Right atrium auricular region (tissue), 2 donors: ENCODE measurements around the gene DNAJB4. TPM values are rescaled to one million over a fixed set of nuclear protein-coding genes. Genes with fewer than 3 reads are reported as not detected.

Experiments
- DNase-seq: peaks from one replicate; pipeline ENCODE4 v3.0.0-alpha.2; 2019; ENCODE audit warnings: low spot score
- H3K27ac ChIP-seq, 2 donors: fragments of 200-600 bp; sonication (generic); 1 replicate in 1 of 2; 2 replicates in 1 of 2; pipeline ENCODE4 v1.5.1; 2016 to 2019
- H3K27me3 ChIP-seq, 2 donors: fragments of 200-600 bp; sonication (generic); one replicate each; pipeline versions ENCODE4 v1.5.1 to v1.6.0; 2017 to 2019
- H3K36me3 ChIP-seq: fragments of 200-600 bp; sonication (generic); one replicate; pipeline ENCODE4 v1.5.1; 2016
- H3K4me1 ChIP-seq, 2 donors: fragments of 200-600 bp; sonication (generic); one replicate each; pipeline versions ENCODE4 v1.5.1 to v1.6.0; 2017 to 2019
- H3K4me3 ChIP-seq, 2 donors: fragments of 200-600 bp; sonication (generic); 1 replicate in 1 of 2; 2 replicates in 1 of 2; pipeline ENCODE4 v1.5.1; 2017 to 2019; ENCODE audit warnings: mild to moderate bottlenecking in 1 of 2, moderate library complexity in 1 of 2
- H3K9me3 ChIP-seq, 2 donors: fragments of 200-600 bp; sonication (generic); one replicate each; pipeline ENCODE4 v1.5.1; 2019
- total RNA-seq, 2 donors: library from RNA; depleted of rRNA; stranded (reverse); fragments of >200 nt; gene quantifications; one replicate each; pipeline ENCODE4 v1.1.0, GENCODE V29; 2016
- TF ChIP-seq, protein P1 (sequence below), 2 donors: fragments of 200-600 bp; sonication (generic); IDR thresholded peaks; one replicate each; pipeline ENCODE4 v1.5.1; 2019; ENCODE audit warnings: antibody characterized with exemption in 2 of 2

The DNAJB4 gene
- total RNA-seq, result 10 to 100 TPM; 60.9 to 83.6 TPM

DNA sequence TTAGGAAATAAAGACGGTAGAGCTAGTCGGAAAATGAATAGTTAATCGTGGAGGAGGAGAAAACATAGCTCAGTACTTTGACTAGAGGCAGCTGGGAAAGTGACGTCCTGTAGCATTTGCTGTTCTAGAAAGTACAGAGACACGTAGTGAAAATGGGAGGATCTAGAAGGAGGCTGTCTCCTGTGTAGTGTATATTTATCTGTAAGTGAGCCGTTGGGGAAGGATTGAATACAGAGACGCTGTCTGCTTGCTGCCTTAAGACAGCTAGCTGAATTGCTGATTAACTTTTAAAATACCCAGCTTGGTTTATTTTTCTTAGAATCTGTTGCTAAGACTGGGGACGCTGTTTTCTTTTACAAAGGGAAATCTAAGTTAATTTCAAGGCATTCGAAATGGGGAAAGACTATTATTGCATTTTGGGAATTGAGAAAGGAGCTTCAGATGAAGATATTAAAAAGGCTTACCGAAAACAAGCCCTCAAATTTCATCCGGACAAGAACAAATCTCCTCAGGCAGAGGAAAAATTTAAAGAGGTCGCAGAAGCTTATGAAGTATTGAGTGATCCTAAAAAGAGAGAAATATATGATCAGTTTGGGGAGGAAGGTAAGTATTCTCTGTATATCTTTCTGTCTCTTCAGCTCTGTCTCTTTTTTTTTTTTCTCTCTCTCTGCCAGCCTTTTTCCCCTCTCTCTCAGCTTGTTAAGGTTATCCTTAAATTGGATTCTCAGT is at the start of gene DNAJB4:
Gene DNAJB4 (plus strand): TSS at position 221 of the 729 bp plus-strand sequence. CDS start 172 bp downstream, at position 393.
- peak within 1 kb of the TSS; percentile 93 to 94 for H3K27ac ChIP-seq
- H3K27me3 ChIP-seq, result no peaks in the 10 kb centered on the region
- H3K4me3 ChIP-seq, result peak within 1 kb of the TSS; percentile 66 to 78
- peak; percentile 80 for DNase-seq
- H3K9me3 ChIP-seq, result no peaks in the 10 kb centered on the region
- no peaks in the 10 kb centered on the region for H3K36me3 ChIP-seq
- H3K4me1 ChIP-seq, result peaks cover 0 to 39% of the 10 kb centered on the region in 2 donors
- TF ChIP-seq, protein P1, sequence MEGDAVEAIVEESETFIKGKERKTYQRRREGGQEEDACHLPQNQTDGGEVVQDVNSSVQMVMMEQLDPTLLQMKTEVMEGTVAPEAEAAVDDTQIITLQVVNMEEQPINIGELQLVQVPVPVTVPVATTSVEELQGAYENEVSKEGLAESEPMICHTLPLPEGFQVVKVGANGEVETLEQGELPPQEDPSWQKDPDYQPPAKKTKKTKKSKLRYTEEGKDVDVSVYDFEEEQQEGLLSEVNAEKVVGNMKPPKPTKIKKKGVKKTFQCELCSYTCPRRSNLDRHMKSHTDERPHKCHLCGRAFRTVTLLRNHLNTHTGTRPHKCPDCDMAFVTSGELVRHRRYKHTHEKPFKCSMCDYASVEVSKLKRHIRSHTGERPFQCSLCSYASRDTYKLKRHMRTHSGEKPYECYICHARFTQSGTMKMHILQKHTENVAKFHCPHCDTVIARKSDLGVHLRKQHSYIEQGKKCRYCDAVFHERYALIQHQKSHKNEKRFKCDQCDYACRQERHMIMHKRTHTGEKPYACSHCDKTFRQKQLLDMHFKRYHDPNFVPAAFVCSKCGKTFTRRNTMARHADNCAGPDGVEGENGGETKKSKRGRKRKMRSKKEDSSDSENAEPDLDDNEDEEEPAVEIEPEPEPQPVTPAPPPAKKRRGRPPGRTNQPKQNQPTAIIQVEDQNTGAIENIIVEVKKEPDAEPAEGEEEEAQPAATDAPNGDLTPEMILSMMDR (IDR thresholded peaks at IDR 0.05), result no peak

DNA sequence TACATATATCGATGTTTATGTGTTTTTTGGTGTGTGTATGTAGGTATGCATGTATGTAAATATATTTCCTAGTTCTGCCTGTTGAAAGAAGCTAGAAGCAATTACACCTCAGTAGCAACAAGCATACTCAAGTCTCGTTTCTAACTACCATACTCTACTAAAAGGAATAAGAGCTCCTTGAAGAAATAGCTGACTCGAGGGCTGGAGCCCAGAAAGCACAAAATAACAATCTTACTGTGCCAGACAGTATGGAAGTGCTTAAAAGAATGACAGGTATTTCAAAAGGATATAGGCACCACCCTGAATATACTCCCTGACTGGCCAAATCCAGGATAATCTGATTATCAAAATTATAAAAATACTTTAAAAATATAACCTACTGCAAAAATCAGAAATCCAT is 49.0 kb upstream of the DNAJB4 start:
- no peak overlapping the region for H3K27ac ChIP-seq
- peaks cover 84% of the 10 kb centered on the region for H3K36me3 ChIP-seq
- no peaks in the 10 kb centered on the region for H3K9me3 ChIP-seq
- DNase-seq, result no peak
- no peak overlapping the region for H3K4me3 ChIP-seq
- TF ChIP-seq, protein P1 (IDR thresholded peaks at IDR 0.05), result no peak
- no peaks in the 10 kb centered on the region for H3K4me1 ChIP-seq
- no peaks in the 10 kb centered on the region for H3K27me3 ChIP-seq

DNA sequence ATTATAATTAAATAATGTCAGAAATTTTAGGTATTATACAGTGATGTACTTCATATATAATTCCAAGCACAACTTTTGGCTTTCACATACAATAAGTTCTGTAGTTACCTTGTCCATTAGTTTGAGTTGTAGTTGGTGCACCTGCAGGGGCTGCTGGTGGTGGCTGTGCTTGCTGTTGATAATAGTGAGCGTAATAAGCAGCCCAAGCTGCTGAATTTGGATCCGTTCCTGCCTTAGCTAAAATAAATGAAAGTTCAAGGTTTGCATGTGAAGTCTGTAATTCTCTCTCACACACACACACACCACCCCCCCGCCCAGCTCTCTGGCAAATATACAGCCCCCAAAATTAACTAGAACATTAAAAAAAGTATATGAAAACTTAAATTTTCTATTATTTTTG is 48.3 kb upstream of the DNAJB4 start:
- H3K27me3 ChIP-seq, result no peaks in the 10 kb centered on the region
- H3K9me3 ChIP-seq, result no peaks in the 10 kb centered on the region
- no peak overlapping the region for H3K27ac ChIP-seq
- no peak overlapping the region for H3K4me3 ChIP-seq
- H3K36me3 ChIP-seq, result peaks cover 92% of the 10 kb centered on the region
- DNase-seq, result no peak
- no peaks in the 10 kb centered on the region for H3K4me1 ChIP-seq
- TF ChIP-seq, protein P1 (IDR thresholded peaks at IDR 0.05), result no peak

DNA sequence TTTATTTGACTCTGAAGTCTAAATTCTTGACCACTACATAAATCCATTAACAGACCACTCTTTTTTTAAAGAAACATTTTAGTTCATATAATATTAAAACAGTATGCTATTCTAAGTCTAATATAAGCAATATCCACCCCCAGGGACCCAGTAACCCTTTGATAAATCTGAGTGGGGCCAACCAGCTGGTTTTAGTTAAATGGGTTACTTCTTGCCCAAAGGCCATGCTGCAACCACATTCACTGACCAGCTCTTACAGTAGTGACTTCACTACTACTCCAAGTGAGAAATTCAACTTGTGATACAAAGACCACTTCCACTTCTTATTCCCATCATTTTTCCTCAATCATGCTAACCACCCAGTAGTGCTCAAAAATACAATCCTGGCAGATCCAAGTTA is 46.3 kb upstream of the DNAJB4 start:
- H3K36me3 ChIP-seq, result peaks cover 99% of the 10 kb centered on the region
- DNase-seq, result no peak
- no peaks in the 10 kb centered on the region for H3K9me3 ChIP-seq
- no peaks in the 10 kb centered on the region for H3K27me3 ChIP-seq
- H3K4me1 ChIP-seq, result no peaks in the 10 kb centered on the region
- no peak overlapping the region for H3K4me3 ChIP-seq
- TF ChIP-seq, protein P1 (IDR thresholded peaks at IDR 0.05), result no peak
- no peak overlapping the region for H3K27ac ChIP-seq

DNA sequence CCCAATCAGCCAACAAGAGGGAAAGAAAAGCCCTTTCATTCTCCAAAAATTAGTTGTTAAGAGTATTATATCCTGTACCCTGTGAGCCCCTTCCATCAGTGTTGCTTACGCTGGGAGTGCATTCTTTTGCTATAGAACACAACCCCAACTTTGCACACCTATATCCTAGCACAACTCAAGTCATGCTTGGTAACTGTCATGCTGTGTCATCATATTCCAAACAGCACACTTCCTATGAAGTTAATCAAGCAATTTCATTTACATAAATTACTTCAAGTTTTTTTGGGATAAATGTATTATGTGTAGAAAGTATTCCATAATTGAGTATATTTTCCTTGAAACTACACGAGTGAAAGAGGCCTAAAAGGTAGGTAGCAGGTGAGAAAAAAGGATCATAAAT is 45.9 kb upstream of the DNAJB4 start:
- Histone ChIP-seq H3K4me3 (no peak overlapping the region), H3K27me3 (no peaks in the 10 kb centered on the region), H3K27ac (no peak overlapping the region), H3K36me3 (peaks cover 100% of the 10 kb centered on the region), H3K9me3 (no peaks in the 10 kb centered on the region), H3K4me1 (no peaks in the 10 kb centered on the region)
- TF ChIP-seq, protein P1 (IDR thresholded peaks at IDR 0.05), result no peak
- no peak for DNase-seq

DNA sequence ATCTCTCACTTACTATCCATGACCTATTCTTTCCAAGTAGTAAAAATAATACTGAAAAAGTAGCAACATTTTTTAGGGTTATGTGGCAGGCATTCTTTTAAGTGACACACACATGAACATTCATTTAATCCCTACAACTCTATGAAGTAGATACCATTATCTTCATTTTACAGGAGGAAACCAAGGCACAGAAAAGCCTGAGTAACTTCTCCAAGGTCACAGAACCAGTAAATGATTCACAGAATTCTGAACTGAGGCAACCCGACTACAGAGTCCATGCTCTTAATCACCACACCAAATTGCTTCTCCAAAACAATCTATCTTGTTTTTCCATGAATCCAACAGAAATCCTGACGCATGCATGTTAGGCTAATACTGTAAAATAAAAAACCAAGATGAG is 43.3 kb upstream of the DNAJB4 start:
- Histone ChIP-seq H3K4me1 (no peaks in the 10 kb centered on the region), H3K4me3 (no peak overlapping the region), H3K27me3 (no peaks in the 10 kb centered on the region), H3K36me3 (peaks cover 100% of the 10 kb centered on the region), H3K9me3 (no peaks in the 10 kb centered on the region), H3K27ac (no peak overlapping the region)
- TF ChIP-seq, protein P1 (IDR thresholded peaks at IDR 0.05), result no peak
- no peak for DNase-seq
